GM12892 (cell line): ENCODE data around the gene FLNB.

Source experiments
- POLR2A ChIP-seq: IDR thresholded peaks from 2 replicates; pipeline ENCODE4 v1.6.1; 2011; ENCODE audit warnings: low read depth, low read length, control low read depth
- POLR2AphosphoS5 ChIP-seq: IDR thresholded peaks from 2 replicates; pipeline ENCODE4 v1.6.1; 2011; ENCODE audit warnings: low read depth, low read length, control low read depth
- TAF1 ChIP-seq: IDR thresholded peaks from 2 replicates; pipeline ENCODE4 v1.6.1; 2011; ENCODE audit warnings: low read depth, mild to moderate bottlenecking, control low read depth, low read length, borderline replicate concordance

GRCh38 chr3:58158442-58159153 lies 150.4 kb downstream of the FLNB start:
- TF ChIP-seq POLR2A (no peak), POLR2AphosphoS5 (no peak), TAF1 (no peak)
